Activated CD4-positive, alpha-beta T cell treated with anti-CD3 and anti-CD28 coated beads, Interleukin-2, amount 10 ng/mL, durations not matched to agents 24 days and 14 days (primary cell): Measurements from ENCODE around the gene MLKL. TPM values are rescaled to one million over a fixed set of nuclear protein-coding genes. Genes with fewer than 3 reads are reported as not detected.

Experiments
- DNase-seq: peaks from one replicate; pipeline ENCODE4 v3.0.0; 2022
- H3K27ac Mint-ChIP-seq: one replicate; pipeline ENCODE4 v1.8.0; 2022; ENCODE audit warnings: mild to moderate bottlenecking, mixed read lengths
- H3K27me3 Mint-ChIP-seq: one replicate; pipeline ENCODE4 v1.8.0; 2022; ENCODE audit warnings: mixed read lengths
- H3K36me3 Mint-ChIP-seq: one replicate; pipeline ENCODE4 v1.8.0; 2022; ENCODE audit warnings: low read depth, mild to moderate bottlenecking, mixed read lengths
- H3K4me1 Mint-ChIP-seq: one replicate; pipeline ENCODE4 v1.8.0; 2021; ENCODE audit warnings: mixed read lengths
- H3K4me3 Mint-ChIP-seq: one replicate; pipeline ENCODE4 v1.8.0; 2022; ENCODE audit warnings: mild to moderate bottlenecking, moderate library complexity, mixed read lengths
- H3K9me3 Mint-ChIP-seq: one replicate; pipeline ENCODE4 v1.8.0; 2021; ENCODE audit warnings: mixed read lengths
- intact Hi-C: fragments of 100-400 bp; cut with micrococcal nuclease; formaldehyde crosslinking; loops from one replicate; pipeline ENCODE4 v1.15.1; 2023
- total RNA-seq: library from RNA; stranded (reverse); gene quantifications from 2 replicates; pipeline ENCODE4 v1.2.3, GENCODE V29; 2022

MLKL gene
- total RNA-seq, 1 donor from 2014 or later = 21.9 TPM

DNA sequence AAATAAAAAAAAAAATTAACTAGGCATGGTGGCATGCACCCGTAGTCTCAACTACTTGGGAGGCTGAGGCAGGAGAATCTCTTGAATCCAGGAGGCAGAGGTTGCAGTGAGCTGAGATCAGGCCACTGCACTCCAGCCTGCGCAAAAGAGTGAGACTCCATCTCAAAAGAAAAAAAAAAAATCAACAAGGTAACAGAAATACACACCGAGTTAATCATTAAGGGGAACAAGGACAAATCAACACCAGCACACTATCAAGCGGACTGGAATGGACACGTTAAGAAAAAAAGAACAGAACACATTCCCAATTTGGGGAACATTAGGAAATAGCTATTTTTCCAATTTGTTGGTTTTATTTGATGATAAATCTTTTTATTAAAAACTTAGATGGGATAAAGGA lies 65.4 kb downstream of the MLKL start:
- Mint-ChIP-seq H3K27me3 (no peaks in the 10 kb centered on the region), H3K9me3 (no peaks in the 10 kb centered on the region), H3K4me3 (no peak overlapping the region), H3K36me3 (peaks cover 53% of the 10 kb centered on the region), H3K4me1 (peaks cover 1% of the 10 kb centered on the region), H3K27ac (peak overlapping the region; percentile 2)
- DNase-seq = no peak
- intact Hi-C loops = no loop called here

DNA sequence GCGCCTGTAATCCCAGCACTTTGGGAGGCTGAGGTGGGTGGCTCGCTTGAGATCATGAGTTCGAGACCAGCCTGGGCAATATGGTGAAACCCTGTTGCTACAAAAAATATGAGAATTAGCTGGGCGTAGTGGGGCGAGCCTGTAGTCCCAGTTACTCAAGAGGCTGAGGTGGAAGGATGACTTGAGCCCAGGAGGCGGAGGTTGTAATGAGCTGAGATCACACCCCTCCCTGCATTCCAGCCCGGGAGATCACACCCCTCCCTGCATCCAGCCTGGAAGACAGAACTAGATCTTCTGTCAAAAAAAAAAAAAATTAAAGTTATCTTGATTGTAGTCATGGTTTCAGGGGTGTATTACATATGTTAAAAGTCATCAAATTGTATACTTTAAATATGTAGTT lies 67.0 kb downstream of the MLKL start:
- no peak for DNase-seq
- peaks cover 59% of the 10 kb centered on the region for H3K36me3 Mint-ChIP-seq
- peaks cover under 1% of the 10 kb centered on the region for H3K4me1 Mint-ChIP-seq
- intact Hi-C loops = no loop called here
- no peaks in the 10 kb centered on the region for H3K9me3 Mint-ChIP-seq
- no peak overlapping the region for H3K27ac Mint-ChIP-seq
- no peak overlapping the region for H3K4me3 Mint-ChIP-seq
- H3K27me3 Mint-ChIP-seq = no peaks in the 10 kb centered on the region

- Mint-ChIP-seq H3K36me3 (peaks cover 87% of the 10 kb centered on the region), H3K27me3 (no peaks in the 10 kb centered on the region), H3K4me1 (peaks cover 28% of the 10 kb centered on the region), H3K27ac (peak overlapping the region; percentile 91), H3K4me3 (peak overlapping the region; percentile 25), H3K9me3 (no peaks in the 10 kb centered on the region)
- intact Hi-C loops = loop anchor here (1.0 to 5.0 kb wide), 2 partner anchors 40 to 49 kb away; partner anchors contain the start of gene RFWD3
- no peak for DNase-seq
Measured at GRCh38 chr16:74627506-74628220, 73.0 kb downstream of the MLKL start.

- DNase-seq = no peak
- Mint-ChIP-seq H3K4me3 (peak overlapping the region; percentile 32), H3K27me3 (no peaks in the 10 kb centered on the region), H3K27ac (peak overlapping the region; percentile 91), H3K4me1 (peaks cover 28% of the 10 kb centered on the region), H3K36me3 (peaks cover 86% of the 10 kb centered on the region), H3K9me3 (no peaks in the 10 kb centered on the region)
- intact Hi-C loops = loop anchor here (1.0 to 5.0 kb wide), 4 partner anchors 20 to 160 kb away; partner anchors contain the start of genes GLG1 and RFWD3
Measured at GRCh38 chr16:74626741-74627416, 73.8 kb downstream of the MLKL start.

DNA sequence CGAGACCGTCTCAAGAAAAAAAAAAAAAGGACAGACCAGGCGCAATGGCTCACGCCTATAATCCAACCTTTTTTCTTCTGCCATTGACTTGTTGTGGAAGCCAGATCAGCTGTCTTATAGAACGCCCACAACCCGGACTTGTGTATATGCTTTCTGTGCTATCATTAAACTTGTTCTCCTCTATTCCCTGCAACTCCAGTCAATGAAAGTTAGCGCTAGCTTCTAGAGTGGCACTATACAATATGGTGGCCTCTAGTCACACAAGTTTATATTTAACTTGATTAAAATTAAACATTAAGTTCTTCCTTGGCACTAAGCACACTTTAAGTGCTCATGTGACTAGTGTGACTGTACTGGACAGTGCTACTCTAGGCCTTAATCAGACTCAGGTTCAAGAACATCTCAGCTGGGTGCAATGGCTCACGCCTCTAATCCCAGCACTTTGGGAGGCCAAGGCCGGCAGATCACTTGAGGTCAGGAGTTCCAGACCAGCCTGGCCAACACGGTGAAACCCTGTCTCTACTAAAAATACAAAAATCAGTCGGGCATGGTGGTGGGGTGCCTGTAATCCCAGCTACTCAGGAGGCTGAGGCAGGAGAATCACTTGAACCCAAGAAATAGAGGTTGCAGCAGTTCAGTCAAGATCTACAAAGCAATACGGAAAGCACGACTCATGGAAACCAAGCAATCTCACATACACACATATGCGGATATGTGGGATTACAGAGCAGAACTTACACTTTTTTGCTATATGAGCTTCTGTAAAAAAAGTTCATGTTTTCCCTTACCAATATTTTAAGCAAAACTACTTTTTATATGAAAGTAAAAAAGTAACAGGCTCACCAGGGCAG lies 74.9 kb downstream of the MLKL start:
- peaks cover 30% of the 10 kb centered on the region for H3K4me1 Mint-ChIP-seq
- peaks cover 85% of the 10 kb centered on the region for H3K36me3 Mint-ChIP-seq
- peak overlapping the region; percentile 91 for H3K27ac Mint-ChIP-seq
- H3K4me3 Mint-ChIP-seq = peak overlapping the region; percentile 32
- no peak for DNase-seq
- no peaks in the 10 kb centered on the region for H3K9me3 Mint-ChIP-seq
- H3K27me3 Mint-ChIP-seq = no peaks in the 10 kb centered on the region
- intact Hi-C loops = loop anchor here (1.0 to 5.0 kb wide), 3 partner anchors 18 to 158 kb away; partner anchors contain the start of genes GLG1 and RFWD3

GRCh38 chr16:74623839-74624235 lies 76.8 kb downstream of the MLKL start:
- H3K4me1 Mint-ChIP-seq = peaks cover 30% of the 10 kb centered on the region
- H3K27ac Mint-ChIP-seq = no peak overlapping the region
- DNase-seq = no peak
- H3K36me3 Mint-ChIP-seq = peaks cover 78% of the 10 kb centered on the region
- no peaks in the 10 kb centered on the region for H3K9me3 Mint-ChIP-seq
- no peaks in the 10 kb centered on the region for H3K27me3 Mint-ChIP-seq
- intact Hi-C loops = no loop called here
- no peak overlapping the region for H3K4me3 Mint-ChIP-seq

DNA sequence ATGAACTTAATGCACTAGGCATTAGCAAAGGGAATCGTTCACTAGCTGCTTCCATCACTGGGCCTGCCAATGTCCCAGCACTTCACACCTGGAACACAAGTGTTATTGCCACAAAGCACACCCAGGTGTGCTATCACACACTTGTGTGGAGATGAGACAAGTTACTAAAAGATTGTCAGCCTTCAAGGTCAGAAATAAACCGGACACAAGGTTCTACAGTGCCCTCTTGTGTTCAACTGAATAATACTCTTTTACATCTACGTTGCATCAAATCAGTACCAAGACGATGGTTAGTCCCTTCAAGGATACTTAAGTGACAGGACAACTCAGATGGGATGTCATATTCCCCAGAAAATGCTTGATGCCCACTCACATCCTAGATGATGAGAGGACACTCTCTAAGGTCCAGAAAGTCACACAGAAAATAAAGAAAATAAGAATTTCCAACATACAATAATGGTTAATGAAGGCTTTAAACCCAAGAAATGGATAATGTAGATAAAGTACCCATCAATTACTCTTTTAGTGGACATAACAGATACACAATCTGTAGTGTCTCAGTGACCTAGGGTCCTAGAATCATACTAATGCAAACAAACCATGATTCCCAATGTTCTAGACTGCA lies 77.3 kb downstream of the MLKL start:
- no peaks in the 10 kb centered on the region for H3K27me3 Mint-ChIP-seq
- intact Hi-C loops = no loop called here
- peaks cover 27% of the 10 kb centered on the region for H3K4me1 Mint-ChIP-seq
- peak overlapping the region; percentile 30 for H3K27ac Mint-ChIP-seq
- H3K9me3 Mint-ChIP-seq = no peaks in the 10 kb centered on the region
- H3K36me3 Mint-ChIP-seq = peaks cover 73% of the 10 kb centered on the region
- peak; percentile 74 for DNase-seq
- H3K4me3 Mint-ChIP-seq = no peak overlapping the region

- H3K27me3 Mint-ChIP-seq = no peaks in the 10 kb centered on the region
- no peak for DNase-seq
- intact Hi-C loops = no loop called here
- H3K4me3 Mint-ChIP-seq = no peak overlapping the region
- peaks cover 27% of the 10 kb centered on the region for H3K4me1 Mint-ChIP-seq
- H3K36me3 Mint-ChIP-seq = peaks cover 66% of the 10 kb centered on the region
- no peak overlapping the region for H3K27ac Mint-ChIP-seq
- no peaks in the 10 kb centered on the region for H3K9me3 Mint-ChIP-seq
Measured at GRCh38 chr16:74622005-74622404, 78.7 kb downstream of the MLKL start.

Other genes starting within 250 kb of the MLKL start
- gene GLG1, start 93.7 kb downstream of the MLKL start, total RNA-seq = 64.1 and 64.7 TPM in 2 replicates
- gene RFWD3, start 34.0 kb downstream of the MLKL start, total RNA-seq = 109 and 117 TPM in 2 replicates
- gene FA2H, start 74.0 kb upstream of the MLKL start, total RNA-seq = not detected in 2 replicates